Activated naive CD4-positive, alpha-beta T cell treated with Interleukin-2 at 50 U/mL for 16 hours (primary cell): Measurements from ENCODE around the gene CACNA2D2.

ENCODE experiments used
- DNase-seq: peaks from one replicate; pipeline ENCODE4 v3.0.0-alpha.2; 2020

Gene CACNA2D2

DNA sequence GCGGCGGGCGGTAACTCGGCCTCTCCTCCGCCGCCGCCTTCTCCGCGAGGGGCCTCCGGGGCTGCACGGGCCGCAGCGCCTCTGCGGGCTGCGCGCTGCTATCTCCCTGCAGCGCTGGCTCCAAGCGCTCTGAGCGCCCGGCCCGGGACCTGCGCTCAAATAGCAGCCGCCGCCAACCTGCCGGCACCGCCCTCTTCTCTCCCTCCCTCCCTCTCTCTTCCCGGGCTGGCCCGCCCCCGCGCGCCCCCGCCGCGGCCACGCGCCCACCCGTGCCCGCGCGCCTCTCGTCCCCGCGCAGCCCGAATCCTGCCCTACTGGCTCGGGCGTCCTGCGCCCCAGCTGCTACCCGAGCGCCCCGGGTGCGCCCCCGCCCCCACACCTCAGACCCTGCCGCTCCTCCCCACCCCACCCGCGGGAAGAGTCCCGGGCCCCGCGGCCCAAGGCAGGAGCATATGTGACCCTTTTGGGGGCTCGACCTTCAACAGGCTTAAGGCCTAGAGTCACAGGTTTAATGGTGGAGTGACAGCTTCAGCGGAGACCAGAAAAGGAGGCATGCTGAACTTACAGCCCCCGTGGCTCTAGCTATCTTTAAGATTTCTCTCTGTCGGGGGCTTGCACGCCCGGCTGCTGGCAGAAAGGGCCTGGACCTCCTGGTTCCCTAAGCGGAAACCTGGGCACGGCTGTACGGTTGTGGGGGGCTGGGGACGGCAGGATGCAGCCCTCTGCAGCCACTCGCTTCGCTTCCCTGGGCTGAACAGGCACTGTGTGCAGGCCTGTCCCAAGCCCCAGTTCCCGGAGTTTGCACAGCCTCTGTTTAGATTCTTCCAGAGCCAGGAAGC lies at the start of gene CACNA2D2:
Gene CACNA2D2 (minus strand): TSS at position 131 of the 839 bp plus-strand sequence. CDS start 211 bp downstream, outside the sequence.
- peak; percentile 54 for DNase-seq

DNA sequence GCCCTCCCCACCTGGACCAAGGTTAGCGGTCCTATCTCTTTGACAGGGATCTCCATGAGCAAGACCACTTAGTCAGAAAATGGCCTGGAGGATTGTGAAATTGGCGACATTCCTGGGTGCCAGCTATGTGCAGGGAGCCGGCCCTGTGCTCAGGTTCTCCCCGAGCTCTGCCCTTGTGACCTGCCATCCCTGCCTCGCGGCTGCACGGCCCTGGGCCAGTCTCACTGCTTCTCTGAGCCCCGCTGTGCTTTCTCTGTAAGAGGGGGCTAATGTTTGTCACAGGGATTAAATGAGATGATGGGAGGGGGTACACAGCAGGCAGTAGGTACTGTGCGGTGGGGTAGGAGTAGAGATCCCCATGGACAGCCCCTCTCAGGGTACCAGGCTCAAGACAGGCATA lies 49.2 kb upstream of the CACNA2D2 start:
- no peak for DNase-seq

DNA sequence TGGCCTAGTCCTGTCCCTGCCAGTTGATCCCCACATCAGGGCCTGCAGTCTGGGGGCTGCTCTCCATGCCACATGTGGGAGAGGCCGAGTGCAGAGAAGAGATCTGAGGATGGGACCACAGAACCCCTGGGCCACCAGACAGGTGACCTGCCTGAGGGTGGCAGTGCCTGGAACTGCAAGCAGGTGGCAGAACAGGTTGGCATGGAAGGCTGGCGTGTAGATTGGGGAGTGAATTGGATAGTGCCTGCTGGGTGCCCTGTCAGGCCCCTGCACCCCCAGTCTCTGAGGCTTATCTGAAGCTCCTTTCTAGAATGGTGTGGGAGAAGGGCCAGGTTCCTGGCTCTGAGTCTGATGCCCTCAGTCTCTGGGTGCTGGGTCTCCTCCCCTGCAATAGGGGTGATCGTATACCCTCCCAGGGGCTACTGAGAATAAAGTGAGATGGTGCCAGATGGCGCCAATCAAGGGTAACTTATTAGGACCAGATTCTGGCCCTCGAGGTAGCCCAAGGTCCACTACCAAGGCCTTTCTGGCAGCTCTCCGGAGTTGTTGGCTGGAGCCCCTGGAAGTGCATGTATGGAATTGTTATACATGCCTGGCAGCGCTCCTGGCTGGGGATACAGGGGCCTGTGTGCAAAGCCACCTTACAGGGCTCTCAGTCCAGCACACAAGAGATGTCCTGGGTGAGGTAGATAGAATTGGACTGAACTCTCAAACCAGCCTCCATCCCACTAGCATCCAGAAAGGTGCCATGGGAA lies 48.4 kb upstream of the CACNA2D2 start:
- DNase-seq, result no peak

DNA sequence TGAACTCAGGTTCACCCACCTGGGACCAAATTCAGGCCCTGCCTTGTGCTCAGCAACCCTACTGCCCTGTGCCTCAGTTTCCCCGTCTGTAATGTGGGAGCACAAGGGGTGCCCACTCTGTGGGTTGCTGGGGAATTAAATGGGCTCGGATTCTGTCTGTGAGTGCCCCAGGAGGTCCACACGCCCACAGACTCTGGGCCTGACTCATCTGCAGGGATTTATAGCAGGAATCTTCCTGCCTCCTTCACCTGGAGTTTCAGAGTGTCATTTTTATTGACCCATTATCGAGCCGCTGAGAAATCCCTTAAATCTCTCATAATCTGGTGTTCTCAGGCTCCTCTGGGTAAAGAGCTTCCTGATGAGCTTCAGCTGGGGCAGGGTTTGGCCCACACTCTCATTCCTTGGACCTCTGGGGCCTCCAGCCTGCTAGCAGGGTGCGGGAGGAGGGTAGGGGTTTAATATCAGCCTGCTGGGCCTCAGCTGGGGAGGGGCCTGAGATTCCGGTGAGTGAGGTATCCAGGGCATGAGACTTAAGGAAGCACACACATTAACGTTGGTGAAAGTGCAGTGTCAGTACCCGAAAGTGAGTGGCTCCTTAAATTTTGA lies 47.7 kb upstream of the CACNA2D2 start:
- no peak for DNase-seq

DNA sequence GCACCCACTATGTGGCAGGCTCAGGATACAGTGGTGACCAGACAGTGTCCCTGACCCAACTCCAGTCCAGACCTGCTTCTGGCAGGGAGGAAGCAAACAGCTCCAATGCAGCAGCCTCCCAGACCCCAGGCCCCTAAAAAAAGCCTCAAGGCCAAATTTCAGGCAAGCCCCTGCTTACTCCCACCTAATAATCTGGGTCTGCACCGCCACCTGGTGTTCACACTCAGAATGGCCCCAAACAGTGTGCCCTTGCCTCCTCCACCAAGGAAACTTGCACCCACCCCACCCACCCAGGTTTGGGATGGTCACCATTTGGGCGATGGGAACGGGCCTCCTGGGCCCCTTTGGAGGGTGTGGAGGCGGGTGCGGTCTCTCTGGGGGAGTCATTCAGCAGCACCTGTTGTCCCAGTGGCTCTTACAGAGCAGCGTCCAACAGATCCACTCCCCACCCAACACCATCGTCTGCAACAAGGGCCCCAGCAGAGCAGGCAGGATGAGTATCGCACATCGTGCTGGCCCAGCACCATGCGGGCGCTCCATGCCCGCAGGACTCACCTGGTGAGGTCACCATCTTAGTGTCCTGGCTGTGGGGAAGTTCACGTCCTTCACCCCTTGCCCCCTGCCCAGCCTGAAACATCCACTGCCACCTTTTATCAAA lies 46.8 kb upstream of the CACNA2D2 start:
- DNase-seq, result peak; percentile 69

DNA sequence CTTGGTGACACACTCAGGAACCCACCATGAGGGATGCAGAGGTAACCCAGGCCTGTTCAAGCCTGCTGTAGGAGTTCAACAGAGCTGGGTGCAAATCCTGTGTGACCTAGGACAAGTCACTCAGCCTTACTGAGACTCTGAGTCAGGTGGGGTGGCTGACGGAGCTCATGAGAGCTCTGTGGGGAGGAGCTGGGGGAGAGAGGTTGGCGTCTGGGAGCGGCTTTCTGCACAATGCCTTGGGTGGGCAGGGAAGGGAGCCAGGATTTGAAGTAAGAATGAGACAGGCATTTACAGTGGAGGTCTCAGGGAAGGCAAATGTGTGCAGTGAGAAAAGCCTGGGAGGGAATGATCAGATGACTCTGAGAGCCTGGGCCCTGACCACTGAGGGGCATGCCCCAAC lies 45.8 kb upstream of the CACNA2D2 start:
- no peak for DNase-seq

DNA sequence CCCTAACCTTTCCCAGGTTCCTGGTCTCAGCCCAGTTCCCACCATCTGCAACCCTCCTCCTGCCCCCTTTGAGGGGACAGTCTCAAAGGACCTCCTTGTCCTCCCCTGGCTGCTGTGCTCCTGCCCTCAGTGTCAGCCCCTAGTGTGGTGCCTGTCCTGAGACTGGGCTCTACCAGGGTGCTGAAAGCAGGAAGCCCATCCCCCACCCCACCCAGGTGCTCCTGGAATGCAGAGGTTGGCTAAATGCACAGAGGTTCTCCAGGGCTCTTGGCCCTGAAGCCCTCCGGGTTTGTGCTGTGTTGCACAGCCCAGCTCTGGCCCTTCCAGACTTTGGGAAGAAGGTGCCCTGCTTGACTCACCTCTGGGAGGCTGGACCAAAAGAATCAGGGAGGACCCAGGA lies 42.3 kb upstream of the CACNA2D2 start:
- DNase-seq, result no peak

DNA sequence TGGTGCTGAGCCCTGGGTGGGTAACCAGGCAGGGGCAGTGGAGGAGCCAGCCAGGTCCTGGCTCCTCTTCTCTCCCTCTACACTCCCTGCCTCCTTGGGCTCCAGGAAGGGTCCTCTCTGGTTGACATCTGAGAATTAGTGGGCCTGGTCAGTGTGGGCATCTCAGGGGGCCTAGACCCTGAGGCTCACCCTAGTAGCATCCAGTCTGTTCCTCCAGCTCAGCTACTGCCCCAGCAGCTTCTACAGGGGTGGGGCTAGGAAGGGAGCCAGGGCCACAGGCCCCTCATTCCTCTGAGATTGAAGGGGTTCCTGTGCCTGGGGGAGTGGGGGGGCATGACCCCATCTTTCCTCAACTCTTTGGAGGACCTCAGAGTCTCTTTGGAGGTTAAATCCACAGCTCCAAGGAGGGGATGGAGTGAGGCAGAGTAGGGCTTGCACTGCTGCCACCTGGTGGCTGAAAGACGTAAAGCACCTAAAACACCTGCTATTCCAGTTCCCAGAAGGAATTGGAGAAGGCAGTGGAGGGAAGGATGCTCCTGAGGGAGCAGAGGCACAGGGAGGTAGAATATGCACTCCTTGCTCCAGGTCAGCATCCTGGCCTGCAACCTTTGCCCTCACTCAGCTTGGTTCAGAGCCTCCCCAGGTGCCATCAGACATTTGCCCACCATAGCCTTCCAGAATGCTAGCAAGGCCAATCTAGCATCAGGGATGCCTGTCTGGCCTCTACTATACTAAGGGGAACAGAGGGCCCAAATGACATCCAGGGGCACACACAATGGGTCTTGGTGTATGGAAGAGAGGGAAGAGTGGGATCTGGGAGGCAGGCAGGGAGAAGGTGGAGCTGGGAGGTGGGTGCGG lies 39.0 kb upstream of the CACNA2D2 start:
- peak; percentile 66 for DNase-seq

DNA sequence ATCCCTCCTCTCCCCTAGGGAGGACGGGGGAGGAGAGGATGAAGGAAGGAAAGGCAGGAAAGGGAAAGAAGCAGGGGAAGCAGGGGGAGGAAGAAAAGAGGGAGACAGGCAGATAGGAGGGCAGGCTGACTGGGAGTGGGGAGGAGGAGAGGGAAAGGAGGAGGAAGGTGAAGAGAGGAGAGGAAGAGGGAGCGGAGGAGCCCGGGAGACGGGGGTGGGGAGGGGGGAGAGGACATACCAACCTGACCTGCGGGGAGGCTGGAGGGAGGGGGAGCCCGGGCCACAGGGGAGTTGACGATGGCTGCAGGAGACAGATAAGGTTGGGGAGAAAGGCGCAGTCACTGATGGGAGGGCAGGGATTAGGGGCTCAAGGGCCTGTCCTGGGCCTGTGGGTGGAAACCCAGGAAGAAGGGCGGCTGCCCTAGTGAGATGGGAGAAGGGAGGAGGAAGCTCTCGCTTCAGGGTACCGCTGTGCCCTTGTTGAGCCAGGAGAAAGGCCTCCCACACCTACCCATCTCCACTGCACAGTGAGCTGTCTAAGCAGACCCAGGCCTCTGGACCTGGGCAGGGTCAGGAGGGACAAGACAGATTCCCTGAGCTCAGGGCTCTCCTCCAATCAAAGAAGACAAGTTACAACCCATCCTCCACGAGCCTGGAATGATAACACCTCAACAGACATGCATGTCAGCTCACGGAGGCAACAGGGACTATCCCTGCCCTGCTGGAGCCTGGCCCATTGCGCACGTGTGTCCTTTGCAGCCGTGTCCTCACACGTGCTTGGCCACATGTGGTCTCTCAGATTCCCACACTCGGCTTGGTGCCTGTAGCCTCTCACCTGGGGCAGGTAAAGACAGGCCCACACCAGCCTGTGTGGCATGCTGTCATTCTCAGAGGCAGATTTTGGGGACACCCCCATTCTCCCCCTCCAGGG lies 36.2 kb upstream of the CACNA2D2 start:
- DNase-seq, result no peak

DNA sequence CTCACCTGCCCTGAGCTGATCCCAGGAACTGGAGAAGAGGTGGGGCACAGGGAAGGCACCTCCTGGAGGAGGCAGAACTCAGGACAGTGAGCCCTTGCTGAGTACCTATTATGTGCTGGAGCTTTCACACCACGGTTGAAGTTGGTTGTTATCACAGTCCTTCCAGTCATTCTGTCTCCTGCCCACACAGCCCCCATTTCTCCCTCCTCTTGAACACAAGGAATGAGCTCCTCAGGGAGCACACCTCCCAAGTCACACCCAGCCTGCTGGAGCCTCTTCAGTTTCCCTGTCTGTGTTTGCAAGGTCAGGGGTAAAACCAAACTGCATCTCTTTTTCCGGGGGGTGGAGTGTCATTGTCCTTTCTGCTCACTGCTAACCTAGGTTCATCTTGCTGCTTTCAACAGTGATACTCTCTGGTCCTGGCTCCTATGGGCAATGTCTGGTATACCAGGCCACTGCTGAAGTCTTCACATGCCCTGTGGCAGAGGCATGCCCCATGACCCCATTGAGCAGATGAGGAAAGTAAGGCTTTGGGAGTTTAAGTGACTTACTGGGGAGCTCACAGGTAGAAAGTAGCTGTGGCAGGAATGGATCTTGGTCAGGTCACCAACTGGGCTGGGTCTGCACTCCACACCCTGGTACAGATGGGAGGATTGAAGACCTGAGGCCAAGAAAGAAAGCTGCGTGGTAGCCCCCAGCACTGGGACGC lies 34.1 kb upstream of the CACNA2D2 start:
- no peak for DNase-seq

DNA sequence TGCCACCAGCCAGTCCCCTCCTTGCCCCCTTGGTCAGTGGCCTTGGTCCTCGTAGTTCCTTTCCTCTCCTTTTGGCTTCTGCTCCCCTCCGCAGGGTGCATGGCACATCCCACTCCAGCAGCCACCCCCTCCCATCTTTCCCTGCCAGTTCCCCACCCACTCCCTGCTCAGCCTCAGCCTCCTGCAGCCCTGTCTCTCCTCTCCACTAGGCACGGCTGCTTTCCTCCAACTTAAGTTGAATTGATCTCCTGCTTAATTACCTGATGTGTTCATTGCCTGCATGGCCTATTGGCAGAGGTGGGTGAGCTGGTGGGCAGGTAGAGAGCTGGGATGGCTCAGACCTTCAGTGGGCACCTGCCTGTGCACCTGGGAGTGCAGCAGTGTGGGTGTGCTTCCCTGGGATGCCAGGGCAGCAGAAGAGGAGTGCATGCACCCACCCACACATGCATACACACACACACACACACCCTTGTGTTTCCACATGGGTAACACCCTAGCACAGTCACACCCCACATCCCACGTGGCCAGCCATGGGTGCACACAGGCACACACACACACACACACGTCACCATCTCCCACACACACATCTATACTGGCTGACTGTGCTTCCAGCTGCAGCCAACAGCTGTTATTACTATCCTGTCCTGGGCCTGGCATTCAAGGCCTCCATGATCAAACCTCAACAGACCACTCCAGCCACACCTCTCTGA lies 33.2 kb upstream of the CACNA2D2 start:
- DNase-seq, result no peak

DNA sequence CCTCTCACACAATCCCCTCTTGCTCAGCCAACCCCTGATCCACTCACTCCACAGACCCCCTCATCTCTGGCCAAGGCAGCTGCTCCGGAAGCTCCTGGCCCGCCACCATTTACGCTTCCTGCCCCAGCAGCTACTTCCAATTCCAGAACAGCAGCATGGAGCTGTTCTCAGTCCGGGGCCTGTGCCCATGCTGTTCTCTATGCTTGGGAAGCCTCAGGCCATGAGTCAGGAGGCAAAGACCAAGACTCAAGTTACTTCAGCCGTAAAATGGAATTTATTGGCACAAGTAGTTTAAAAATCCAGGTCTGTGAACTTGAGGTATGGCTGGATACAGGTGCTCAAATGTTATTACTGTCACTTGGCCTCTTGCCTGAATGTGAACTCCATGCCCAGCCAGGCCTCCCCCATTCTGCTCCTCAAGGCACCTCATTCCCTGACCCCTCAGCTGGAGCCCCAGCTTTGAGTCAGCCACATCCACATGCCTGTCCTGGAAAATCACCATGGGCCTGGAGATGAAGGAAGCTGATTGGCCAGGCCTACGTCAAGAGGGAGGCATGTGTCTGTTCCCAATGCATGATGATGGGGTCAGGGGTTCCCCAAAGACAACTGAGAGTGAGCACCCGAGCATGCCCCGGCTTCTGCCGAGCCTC lies 31.4 kb upstream of the CACNA2D2 start:
- DNase-seq, result no peak

DNA sequence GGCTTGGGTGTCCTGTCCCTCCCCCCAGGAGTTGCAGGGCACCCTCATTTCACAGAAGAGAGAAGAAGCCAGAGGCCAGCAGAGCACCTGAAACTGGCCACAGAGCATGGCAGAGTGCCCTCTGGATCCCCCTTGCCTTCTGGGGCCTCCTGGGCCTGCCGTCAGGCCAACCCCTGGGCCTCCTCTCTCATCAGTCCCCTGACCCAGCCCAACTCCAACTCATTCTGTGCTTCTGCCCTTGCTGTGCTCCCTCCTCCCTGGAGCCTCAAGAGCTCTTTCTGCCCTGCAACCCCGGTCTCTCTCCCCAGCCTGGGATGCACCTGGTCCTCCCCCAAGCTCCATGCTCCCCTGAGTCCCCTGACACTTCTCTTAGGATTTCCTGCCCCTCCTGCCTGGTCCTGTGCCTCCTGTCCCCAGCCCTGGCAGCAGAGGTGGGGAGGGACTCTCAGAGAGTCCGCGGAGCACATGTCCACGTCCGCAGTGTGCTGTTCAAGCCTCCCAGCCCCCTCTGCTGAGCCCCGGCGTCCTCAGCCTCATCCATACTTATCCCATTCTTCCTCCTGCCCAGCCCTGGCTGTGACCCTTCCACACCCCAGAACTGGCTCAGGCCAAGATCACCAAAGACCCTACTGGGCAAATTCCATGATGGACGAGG lies 30.5 kb upstream of the CACNA2D2 start:
- DNase-seq, result no peak

DNA sequence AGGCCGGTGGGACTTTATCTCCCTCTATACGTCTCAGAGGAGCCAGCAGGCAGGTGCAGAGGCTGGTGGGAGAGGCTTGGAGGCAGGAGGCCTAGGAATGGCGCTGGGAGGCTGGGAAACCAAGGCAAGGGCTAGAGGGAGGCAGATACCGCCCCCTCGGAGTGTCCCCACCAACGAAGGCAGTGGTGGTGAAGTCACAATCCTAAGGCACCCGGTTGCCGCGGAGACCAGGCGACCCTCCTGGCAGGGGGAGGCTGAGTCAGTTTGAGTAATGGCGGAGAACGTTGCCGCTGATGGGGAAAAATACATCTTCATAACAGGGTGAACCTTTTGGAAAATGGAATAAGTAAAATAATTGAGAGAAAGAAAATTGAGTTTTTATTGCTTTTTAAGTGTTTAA lies 29.9 kb upstream of the CACNA2D2 start:
- no peak for DNase-seq

DNA sequence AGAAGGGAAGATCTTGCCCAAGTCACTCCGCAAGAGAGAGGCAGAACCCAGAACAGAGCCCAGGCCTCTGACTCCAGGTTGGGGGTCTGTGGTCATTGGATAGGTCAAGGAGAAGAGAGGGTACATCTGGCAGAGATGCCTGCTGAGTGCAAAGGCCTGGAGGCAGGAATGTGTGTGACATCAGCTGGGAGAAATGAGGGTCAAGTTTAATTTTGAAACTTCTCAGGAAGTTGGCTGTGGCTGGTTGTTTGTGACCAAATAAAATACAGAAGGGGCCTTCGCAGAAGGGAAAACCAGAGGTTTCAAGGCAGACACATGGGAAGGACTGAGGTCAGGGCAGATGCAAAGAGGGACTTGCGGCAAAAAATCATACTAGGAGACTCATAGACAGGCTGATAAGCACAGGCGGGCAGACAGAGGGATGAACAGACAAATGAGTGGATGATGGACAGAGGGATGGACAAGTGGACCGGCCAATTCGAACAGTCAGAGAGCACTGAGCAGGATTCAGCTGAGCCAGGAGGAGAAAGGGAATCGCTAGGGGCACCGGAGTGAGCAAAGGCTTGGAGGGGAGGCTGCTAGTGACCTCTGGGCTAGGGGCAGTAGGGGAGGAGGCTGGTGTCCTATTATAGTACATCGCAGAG lies 28.8 kb upstream of the CACNA2D2 start:
- DNase-seq, result no peak

DNA sequence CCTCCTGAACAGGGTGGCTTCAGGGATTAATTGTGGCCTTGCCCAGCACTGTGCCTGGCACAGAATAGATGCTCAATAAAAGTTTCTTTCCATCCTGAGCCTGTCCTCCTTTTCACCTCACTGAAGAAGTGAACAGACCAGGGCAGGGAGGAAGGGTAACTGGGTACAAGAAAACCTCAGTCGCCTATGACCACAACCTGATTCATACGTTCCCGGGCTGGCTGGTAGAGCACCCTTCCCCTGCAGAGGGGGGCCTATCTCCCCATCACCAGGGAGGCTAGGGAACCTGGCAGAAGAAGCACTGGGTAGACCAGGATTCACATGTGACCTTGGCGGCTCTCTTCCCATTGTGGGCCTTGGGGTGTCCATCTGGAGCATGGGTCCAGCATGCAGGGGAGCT lies 27.8 kb upstream of the CACNA2D2 start:
- no peak for DNase-seq

DNA sequence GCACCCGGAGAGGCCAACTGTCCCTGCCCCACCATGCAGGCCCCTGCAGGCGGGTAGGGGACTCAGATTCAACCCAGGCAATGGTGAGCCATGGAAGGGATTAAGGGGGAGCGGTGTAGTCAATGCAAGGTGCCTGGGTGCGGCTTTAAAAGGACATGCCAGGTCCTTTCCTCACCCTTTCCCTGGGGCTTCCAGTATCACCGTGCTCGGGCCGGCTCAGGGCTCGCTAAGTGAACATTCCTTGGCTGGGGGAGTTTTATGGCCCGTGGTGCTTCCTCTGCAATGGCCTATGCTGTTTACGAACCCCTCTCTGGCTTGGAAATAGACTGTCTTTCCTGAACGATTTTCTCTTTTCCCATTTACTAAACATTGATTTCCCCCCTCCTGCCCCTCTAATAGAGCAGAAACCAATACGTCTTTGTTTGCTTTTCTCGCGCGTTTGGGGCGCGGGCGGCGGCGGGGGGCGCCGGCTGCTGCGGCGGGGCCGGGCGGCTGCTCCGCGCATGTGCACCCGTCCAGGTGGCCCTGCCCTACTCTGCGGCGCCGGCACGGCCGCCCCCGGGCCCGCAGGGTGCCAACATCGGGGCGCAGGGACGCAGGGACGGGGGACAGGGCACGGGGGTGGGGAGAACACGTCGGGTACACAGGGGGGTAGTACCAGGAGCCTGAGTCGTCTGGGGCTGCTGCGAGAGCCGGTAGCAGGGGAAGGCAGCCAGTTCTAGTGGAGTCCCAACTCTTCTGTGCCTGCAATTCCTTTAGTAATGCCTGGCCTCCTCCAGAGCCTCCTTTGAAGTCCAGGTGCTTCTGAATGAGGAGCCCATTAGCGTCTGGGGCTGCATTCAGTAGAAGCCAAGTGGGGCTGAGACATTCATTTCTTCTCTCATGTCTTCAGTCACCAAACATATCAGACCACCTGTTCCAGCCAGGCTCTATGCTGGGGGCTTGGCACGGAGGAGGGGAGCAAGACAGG lies 26.9 kb upstream of the CACNA2D2 start:
- no peak for DNase-seq
